ENCODE data around the gene TBCC. TPM values are rescaled to one million over a fixed set of nuclear protein-coding genes. Genes with fewer than 3 reads are reported as not detected.

TBCC gene
- total RNA-seq, 4 donors from 2014 or later = 16.2 to 32.9 (median 24.8) TPM

- intact Hi-C loops (cut with DNase I) = no loop called here
- no peaks in the 10 kb centered on the region for H3K27me3 ChIP-seq
- H3K4me3 ChIP-seq = no peak overlapping the region
- TF ChIP-seq CTCF (IDR thresholded peaks at IDR 0.05) = no peak
- TF ChIP-seq POLR2A (IDR thresholded peaks at IDR 0.05) = no peak
- H3K4me1 ChIP-seq = peaks cover 0 to 5% (median 0%) of the 10 kb centered on the region in 3 donors
- H3K36me3 ChIP-seq = peaks cover 0 to 15% (median 0%) of the 10 kb centered on the region in 3 donors
- WGBS, 2 donors = 82 to 83% methylated on average over 9 of the region's 9 CpGs
- H3K27ac ChIP-seq = no peak overlapping the region
- DNase-seq = no peak
- H3K9me3 ChIP-seq = no peaks in the 10 kb centered on the region
These were observed 19.2 kb upstream of the TBCC start for GRCh38 chr6:42764911-42765648.

GRCh38 chr6:42762950-42763349, 17.0 kb upstream of the TBCC start:
- intact Hi-C loops (cut with DNase I) = no loop called here
- no peaks in the 10 kb centered on the region for H3K27me3 ChIP-seq
- peaks cover 0 to 5% (median 0%) of the 10 kb centered on the region in 3 donors for H3K4me1 ChIP-seq
- no peak overlapping the region for H3K27ac ChIP-seq
- no peak overlapping the region for H3K4me3 ChIP-seq
- TF ChIP-seq CTCF (IDR thresholded peaks at IDR 0.05) (no peak), POLR2A (IDR thresholded peaks at IDR 0.05) (no peak)
- no peak for DNase-seq
- peaks cover 0 to 31% (median 0%) of the 10 kb centered on the region in 3 donors for H3K36me3 ChIP-seq
- WGBS, 2 donors = 62 to 74% methylated on average over 3 of the region's 3 CpGs
- H3K9me3 ChIP-seq = no peaks in the 10 kb centered on the region

- no peak overlapping the region for H3K27ac ChIP-seq
- intact Hi-C loops (cut with DNase I) = no loop called here
These were observed 16.5 kb upstream of the TBCC start for GRCh38 chr6:42762426-42762859.

GRCh38 chr6:42761287-42762067, 15.6 kb upstream of the TBCC start:
- H3K4me1 ChIP-seq = no peaks in the 10 kb centered on the region
- peaks cover 0 to 31% (median 0%) of the 10 kb centered on the region in 3 donors for H3K36me3 ChIP-seq
- WGBS, 2 donors = 89 to 92% methylated on average over 8 of the region's 8 CpGs
- TF ChIP-seq POLR2A (IDR thresholded peaks at IDR 0.05) = no peak
- no peak for TF ChIP-seq CTCF (IDR thresholded peaks at IDR 0.05)
- H3K27ac ChIP-seq = no peak overlapping the region
- intact Hi-C loops (cut with DNase I) = no loop called here
- H3K27me3 ChIP-seq = no peaks in the 10 kb centered on the region
- no peaks in the 10 kb centered on the region for H3K9me3 ChIP-seq
- no peak for DNase-seq
- H3K4me3 ChIP-seq = no peak overlapping the region

More at GRCh38 chr6:42762426-42762859, 16.5 kb upstream of the TBCC start:
- H3K4me3 ChIP-seq = no peak overlapping the region
- H3K4me1 ChIP-seq = peaks cover 0 to under 1% (median 0%) of the 10 kb centered on the region in 3 donors
- H3K27me3 ChIP-seq = no peaks in the 10 kb centered on the region
- peaks cover 0 to 31% (median 0%) of the 10 kb centered on the region in 3 donors for H3K36me3 ChIP-seq
- TF ChIP-seq CTCF (IDR thresholded peaks at IDR 0.05) (no peak), POLR2A (IDR thresholded peaks at IDR 0.05) (no peak)
- WGBS, 2 donors = 61 to 68% methylated on average over 3 of the region's 3 CpGs
- no peaks in the 10 kb centered on the region for H3K9me3 ChIP-seq
- no peak for DNase-seq

Data from esophagus squamous epithelium (tissue), 5 donors.